GM20431 (cell line): ENCODE data around the gene CCDC61.

Experiments
- in situ Hi-C: fragments of 300-500 bp; cut with MseI, MboI; formaldehyde crosslinking; loops from one replicate; pipeline ENCODE4 v1.15.0; 2020; ENCODE audit warnings: low sequenced_read_pairs; ENCODE audit not compliant: unreplicated experiment

Gene CCDC61, protein sequence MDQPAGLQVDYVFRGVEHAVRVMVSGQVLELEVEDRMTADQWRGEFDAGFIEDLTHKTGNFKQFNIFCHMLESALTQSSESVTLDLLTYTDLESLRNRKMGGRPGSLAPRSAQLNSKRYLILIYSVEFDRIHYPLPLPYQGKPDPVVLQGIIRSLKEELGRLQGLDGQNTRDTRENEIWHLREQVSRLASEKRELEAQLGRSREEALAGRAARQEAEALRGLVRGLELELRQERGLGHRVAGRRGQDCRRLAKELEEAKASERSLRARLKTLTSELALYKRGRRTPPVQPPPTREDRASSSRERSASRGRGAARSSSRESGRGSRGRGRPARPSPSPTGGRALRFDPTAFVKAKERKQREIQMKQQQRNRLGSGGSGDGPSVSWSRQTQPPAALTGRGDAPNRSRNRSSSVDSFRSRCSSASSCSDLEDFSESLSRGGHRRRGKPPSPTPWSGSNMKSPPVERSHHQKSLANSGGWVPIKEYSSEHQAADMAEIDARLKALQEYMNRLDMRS

GRCh38 chr19:45994998-45995714, at the start of gene CCDC61:
Gene CCDC61, plus strand, starts transcription at chr19:45995467. Its CDS starts 7,552 bp downstream, at chr19:46003019.
- in situ Hi-C loops, result no loop called here

DNA sequence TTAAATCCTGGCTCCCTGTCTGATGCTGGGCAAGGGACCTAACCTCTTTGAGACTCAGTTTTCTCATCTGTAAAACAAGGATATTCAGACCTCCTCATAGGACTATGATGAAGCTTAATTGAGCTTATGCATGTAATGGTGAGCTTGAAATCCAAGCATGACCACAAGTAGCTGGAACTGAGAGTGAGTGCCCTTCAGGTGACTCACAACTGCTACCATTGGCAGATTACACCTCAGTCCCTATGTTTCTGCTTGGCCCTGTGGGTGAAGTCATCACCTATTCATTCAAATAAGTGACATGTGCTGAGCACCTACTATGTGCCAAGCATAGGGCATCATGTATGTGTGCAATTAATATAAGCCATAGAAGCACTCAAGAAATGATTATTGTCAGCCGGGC, 47.3 kb upstream of the CCDC61 start:
- in situ Hi-C loops, result no loop called here

DNA sequence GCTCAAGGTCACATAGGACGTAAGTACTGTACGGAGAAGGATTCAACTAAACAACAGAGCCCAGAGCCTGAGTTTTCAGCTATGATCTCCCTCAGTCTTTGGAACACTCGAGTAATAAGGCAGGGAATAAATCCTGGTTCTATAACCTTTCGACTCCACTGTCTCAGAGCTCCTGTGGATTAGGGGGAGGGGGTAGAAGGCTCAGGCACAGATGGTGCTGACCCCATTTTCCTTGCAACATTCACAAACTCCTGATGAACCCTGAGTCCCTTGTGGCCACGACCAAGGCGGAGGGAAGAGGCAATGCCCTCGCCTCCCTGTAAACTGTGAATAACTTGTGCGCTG, 43.0 kb upstream of the CCDC61 start:
- in situ Hi-C loops, result no loop called here

DNA sequence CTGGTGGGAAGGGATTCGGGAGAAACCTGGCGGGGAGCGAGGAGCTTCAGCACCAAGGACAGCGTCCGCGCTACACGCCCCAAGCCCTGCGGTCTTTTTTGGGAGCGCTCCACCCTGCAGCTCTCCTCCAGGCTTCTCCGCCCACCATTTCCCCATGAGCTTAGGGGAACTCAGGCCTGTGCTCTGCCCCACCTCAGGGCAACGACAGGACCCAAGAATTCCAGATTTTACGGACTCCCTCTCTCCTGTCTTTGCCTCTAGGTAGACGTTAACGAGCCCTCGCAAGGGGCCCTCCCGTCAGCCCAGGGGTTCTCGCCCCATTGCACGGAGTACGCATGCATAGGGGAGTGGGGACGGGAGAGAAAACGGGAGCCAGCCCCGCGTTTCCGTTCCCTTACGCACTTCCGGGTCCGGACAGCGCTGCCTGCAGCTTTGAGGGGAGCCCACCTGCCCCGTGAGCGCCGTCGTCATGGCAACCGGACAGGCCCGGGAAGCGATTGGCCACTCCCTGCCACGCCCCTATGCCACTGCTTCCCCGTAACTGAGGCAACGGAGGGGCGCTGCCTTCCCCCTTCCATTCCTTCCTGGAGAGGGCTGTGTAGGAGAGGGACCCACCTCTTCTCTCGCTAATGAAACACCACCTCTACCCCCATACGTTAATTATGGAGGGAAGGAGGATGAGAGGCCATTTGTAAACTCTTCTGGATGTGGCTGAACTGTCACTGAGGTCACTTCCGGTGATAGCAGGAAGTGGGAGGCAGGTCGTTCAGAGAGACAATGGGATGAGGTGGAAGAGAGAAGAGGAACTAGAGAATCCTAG, 42.4 kb upstream of the CCDC61 start:
- in situ Hi-C loops, result no loop called here

- in situ Hi-C loops, result no loop called here
Measured at GRCh38 chr19:45953676-45954075, 41.6 kb upstream of the CCDC61 start.

- in situ Hi-C loops, result no loop called here
Measured at GRCh38 chr19:45954156-45954555, 41.1 kb upstream of the CCDC61 start.

GRCh38 chr19:45955905-45956608, 39.2 kb upstream of the CCDC61 start:
- in situ Hi-C loops, result no loop called here

GRCh38 chr19:45958320-45958719, 36.9 kb upstream of the CCDC61 start:
- in situ Hi-C loops, result no loop called here

DNA sequence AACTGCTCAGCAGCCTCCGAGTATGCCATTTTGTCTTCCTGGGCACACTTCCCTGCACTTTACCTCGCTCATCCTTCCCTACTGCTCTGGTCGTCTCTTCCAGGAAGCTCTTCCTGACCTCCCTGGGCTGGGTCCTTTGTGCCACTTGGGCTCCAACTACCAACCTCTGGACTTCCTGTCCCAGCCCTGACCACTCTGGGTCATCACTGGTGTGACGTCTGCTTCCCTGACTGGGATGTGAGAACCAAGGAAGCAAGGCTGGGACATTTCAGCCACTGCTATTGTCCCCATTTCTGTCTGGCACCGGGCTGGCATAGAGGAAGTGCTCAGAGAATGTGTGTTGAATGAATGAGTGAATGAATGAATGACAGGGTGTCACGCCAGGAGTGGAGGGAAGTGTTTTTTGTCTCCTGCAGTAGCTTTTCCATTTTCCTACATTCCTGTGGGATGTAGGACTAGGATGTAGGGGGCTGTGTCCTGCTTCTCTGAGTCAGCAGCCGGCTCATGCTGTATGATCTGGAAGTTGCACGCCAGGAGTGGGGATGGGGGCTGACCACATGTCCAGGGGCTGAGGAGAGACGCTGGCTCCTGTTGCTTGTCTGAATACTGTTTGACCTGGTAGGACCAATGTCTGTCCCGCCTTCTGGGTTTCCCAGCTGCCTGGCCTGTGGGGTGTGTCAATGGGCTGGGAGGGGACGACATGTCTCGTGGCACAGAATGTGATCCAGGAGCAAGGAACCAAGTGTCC, 36.3 kb upstream of the CCDC61 start:
- in situ Hi-C loops, result no loop called here

- in situ Hi-C loops, result no loop called here
Measured at GRCh38 chr19:45959517-45960025, 35.7 kb upstream of the CCDC61 start.

DNA sequence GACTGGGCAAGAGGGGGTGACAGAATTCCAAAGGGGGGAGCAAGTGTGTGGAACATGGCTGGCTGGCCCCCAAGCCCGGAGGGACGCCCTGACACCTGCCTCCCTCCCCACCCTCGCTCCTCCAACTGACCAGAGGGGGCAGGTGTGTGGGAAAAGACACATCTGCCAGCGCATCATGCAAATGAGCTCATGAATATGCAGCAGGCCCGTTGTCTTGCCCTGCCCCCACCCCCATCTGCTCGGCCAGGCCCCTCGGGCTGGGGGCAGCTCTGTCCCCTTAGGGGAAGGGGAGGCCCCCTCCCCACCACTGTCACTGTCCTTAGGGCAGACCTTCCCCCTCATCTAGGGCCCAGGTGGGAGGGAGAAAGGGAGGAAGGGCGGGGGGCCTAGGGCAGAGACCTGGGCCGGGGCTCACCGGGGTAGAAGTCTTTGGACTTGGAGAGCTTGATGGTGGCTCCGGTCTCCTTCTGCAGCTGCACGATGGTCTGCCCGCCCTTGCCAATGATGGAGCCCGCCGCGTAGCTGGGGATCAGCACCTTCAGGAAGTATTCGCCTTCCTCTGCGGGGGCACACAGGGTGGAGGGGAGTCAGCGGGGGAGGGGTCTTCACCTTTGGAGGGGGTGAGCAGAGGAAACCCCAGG, 34.6 kb upstream of the CCDC61 start:
- in situ Hi-C loops, result no loop called here

DNA sequence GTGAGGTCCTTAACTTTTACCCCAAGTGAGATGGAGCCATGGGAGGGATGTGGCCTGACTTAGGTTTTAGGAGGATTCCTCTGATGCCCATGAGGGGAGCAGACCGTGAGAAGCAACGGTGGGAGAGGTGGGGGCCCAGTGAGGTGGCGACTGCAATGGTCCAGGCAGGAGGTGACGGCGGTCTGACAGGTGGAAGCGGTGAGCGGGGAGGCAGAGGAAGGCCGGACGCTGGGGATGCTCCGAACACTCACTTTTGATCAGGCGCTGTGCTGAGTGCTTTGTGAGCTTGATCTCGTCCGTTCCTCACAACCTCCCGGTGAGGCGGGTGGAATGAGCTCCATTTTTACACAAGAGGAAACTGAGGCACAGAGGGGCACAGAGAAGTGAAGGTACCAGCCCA, 33.2 kb upstream of the CCDC61 start:
- in situ Hi-C loops, result no loop called here

DNA sequence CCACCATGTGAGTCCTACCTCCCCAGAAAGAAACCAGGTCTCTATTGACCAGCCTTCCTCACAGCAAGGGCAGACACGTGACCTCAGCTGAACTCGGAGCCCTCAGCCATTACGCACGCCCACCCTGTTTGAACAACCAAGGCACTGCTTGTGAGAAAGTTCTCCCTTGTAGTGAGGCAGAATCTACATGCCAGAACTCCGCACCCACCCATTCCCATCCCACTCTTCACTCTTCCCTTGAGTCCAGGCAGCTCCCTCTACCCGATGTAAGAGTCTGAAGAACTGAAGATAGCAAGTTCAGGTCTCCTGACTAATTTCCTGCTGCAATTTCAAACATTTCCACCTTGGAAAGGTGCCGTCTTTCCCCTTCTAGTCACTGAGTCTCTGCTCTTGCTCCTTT, 28.0 kb upstream of the CCDC61 start:
- in situ Hi-C loops, result no loop called here

DNA sequence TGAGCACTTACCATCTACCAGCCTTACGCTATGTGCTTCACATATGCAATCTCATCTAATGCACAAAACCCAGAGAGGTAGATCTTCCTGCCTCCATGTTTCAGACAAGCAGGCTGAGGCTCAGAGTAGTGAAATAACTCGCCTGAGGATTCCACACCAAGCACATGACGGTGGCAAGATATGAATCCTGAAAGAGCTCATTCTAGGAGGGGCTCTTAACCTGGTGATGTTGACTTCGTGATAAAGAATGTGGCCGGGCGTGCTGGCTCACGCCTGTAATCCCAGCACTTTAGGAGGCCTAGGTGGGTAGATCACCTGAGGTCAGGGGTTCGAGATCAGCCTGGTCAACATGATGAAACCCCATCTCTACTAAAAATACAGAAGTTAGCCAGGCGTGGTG, 26.6 kb upstream of the CCDC61 start:
- in situ Hi-C loops, result no loop called here

GRCh38 chr19:45969676-45970075, 25.6 kb upstream of the CCDC61 start:
- in situ Hi-C loops, result no loop called here

DNA sequence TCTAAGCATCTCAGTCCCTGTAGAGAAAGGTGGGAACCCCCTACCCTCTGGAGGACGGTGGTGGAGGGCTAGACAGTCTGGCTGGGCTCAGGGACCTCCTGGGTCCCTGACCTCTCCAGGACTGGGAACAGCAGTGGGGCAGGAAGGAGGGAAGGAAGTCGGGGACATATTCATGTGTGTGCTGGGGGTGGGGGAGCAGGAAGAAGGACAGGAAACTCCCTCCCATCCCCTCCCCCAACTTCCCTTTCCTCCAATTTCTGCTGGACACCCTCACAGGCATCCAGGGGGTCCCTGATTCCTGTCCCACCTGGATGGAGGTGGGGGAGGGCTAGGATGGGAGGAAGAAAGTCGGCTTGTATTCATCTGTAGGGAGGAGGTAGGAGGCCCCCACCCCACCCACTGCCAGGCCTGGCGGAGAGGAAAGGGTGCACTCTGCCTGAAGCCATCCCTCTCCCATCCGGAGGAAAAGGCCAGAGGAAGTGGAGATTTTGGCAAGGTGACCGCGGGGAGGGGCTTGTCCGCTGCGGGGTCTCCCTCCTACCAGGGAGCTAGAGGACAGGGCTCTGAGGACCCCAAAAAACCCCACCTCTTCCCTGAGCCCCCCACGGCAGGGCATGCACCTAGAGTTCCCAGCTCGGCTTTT, 23.9 kb upstream of the CCDC61 start:
- in situ Hi-C loops, result no loop called here

- in situ Hi-C loops, result no loop called here
Measured at GRCh38 chr19:45972081-45972946, 23.0 kb upstream of the CCDC61 start.
